ENCODE data around the gene THSD7B. TPM values are rescaled to one million over a fixed set of nuclear protein-coding genes. Genes with fewer than 3 reads are reported as not detected.

The THSD7B gene
- total and polyA plus RNA-seq, 2 experiments from 2014 or later, result not detected

GRCh38 chr2:137670111-137670510, 904.8 kb downstream of the THSD7B start:
- H3K27ac ChIP-seq, result no peak overlapping the region
- H3K36me3 ChIP-seq, result no peaks in the 10 kb centered on the region
- no peak overlapping the region for H3K4me3 ChIP-seq
- TF ChIP-seq, protein P1, sequence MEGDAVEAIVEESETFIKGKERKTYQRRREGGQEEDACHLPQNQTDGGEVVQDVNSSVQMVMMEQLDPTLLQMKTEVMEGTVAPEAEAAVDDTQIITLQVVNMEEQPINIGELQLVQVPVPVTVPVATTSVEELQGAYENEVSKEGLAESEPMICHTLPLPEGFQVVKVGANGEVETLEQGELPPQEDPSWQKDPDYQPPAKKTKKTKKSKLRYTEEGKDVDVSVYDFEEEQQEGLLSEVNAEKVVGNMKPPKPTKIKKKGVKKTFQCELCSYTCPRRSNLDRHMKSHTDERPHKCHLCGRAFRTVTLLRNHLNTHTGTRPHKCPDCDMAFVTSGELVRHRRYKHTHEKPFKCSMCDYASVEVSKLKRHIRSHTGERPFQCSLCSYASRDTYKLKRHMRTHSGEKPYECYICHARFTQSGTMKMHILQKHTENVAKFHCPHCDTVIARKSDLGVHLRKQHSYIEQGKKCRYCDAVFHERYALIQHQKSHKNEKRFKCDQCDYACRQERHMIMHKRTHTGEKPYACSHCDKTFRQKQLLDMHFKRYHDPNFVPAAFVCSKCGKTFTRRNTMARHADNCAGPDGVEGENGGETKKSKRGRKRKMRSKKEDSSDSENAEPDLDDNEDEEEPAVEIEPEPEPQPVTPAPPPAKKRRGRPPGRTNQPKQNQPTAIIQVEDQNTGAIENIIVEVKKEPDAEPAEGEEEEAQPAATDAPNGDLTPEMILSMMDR (IDR thresholded peaks at IDR 0.05; ENCODE audit: low read depth, low read length), result no peak
- no peaks in the 10 kb centered on the region for H3K4me1 ChIP-seq (ENCODE audit: low read depth)
- no peaks in the 10 kb centered on the region for H3K27me3 ChIP-seq
- no peaks in the 10 kb centered on the region for H3K9me3 ChIP-seq (ENCODE audit: low read depth)
- no peak for DNase-seq (ENCODE audit: low read depth in 1 of 2, low spot score in 1 of 2)

DNA sequence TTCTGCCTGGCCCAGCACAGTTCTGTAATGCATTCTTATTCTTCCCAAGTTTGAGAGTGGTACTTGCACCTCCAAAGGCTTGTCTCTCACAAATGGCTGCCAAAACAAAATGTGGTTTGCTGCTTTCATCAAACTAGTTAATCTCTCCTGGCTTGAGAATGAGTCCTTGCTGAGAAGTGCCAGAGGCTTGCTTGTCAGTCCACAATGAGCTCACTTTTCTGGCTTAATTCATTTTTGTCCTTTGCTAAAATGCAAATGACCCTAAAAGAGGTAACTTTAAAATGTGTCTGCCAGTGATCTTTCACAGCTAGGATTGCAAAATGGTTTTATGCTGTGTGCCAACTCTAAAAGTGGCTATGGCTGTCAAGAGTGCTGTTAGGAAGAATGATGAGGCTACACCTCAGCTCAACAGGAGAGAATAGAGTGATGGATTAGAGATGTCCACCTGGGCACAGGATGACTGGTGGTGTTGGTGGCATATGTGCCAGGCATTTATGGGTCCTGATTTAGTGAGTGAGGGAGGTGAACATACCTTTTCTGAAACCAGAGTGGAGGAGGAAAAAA, 907.7 kb downstream of the THSD7B start:
- DNase-seq (ENCODE audit: low read depth in 1 of 2, low spot score in 1 of 2), result no peak
- Histone ChIP-seq H3K4me3 (no peak overlapping the region), H3K27me3 (no peaks in the 10 kb centered on the region), H3K36me3 (no peaks in the 10 kb centered on the region), H3K9me3 (ENCODE audit: low read depth) (no peaks in the 10 kb centered on the region), H3K4me1 (ENCODE audit: low read depth) (no peaks in the 10 kb centered on the region), H3K27ac (no peak overlapping the region)
- TF ChIP-seq, protein P1 (IDR thresholded peaks at IDR 0.05; ENCODE audit: low read depth, low read length), result no peak

DNA sequence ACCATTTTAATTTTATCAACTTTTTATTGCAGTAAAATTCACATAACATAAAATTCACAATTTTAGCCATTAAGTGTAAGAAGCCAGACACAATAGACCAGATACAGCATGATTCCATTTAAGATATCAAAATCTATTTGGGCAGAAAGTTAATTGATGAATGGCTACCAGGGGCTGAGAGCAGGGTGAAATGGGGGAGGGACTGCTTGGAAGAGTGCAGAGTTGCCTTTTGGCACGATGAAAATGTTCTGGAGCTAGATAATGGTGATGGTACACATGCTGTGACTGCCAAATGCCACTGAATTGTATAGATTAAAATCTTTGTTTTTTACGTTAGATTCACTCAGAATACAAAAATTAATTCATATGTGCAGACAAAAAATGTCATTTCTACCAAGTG, 909.6 kb downstream of the THSD7B start:
- no peaks in the 10 kb centered on the region for H3K4me1 ChIP-seq (ENCODE audit: low read depth)
- no peaks in the 10 kb centered on the region for H3K36me3 ChIP-seq
- no peak for DNase-seq (ENCODE audit: low read depth in 1 of 2, low spot score in 1 of 2)
- TF ChIP-seq, protein P1 (IDR thresholded peaks at IDR 0.05; ENCODE audit: low read depth, low read length), result no peak
- H3K27me3 ChIP-seq, result no peaks in the 10 kb centered on the region
- no peaks in the 10 kb centered on the region for H3K9me3 ChIP-seq (ENCODE audit: low read depth)
- no peak overlapping the region for H3K27ac ChIP-seq
- no peak overlapping the region for H3K4me3 ChIP-seq

GRCh38 chr2:137675584-137676327, 910.4 kb downstream of the THSD7B start:
- TF ChIP-seq, protein P1 (IDR thresholded peaks at IDR 0.05; ENCODE audit: low read depth, low read length), result no peak
- Histone ChIP-seq H3K27me3 (no peaks in the 10 kb centered on the region), H3K9me3 (ENCODE audit: low read depth) (no peaks in the 10 kb centered on the region), H3K4me3 (no peak overlapping the region), H3K4me1 (ENCODE audit: low read depth) (no peaks in the 10 kb centered on the region), H3K36me3 (no peaks in the 10 kb centered on the region), H3K27ac (no peak overlapping the region)
- no peak for DNase-seq (ENCODE audit: low read depth in 1 of 2, low spot score in 1 of 2)

DNA sequence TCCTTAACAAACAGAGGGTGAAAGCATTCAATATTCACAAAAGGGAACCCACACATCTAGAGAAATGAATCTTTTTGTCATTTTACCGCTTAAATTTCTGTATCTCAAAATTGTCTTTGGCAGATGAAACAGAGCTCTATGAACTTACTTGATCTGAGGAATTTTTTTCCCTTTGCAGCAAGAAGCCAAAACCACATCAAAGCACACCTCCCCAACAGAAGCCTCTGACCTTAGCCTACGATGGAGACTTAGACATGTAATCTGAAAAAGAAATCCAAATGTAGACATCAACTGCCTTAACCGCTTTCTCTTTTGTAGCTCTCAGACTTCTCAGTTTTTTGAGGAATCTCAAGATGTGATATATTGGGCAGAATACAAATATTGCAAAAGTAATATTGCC, 911.0 kb downstream of the THSD7B start:
- H3K36me3 ChIP-seq, result no peaks in the 10 kb centered on the region
- no peaks in the 10 kb centered on the region for H3K9me3 ChIP-seq (ENCODE audit: low read depth)
- TF ChIP-seq, protein P1 (IDR thresholded peaks at IDR 0.05; ENCODE audit: low read depth, low read length), result no peak
- no peak for DNase-seq (ENCODE audit: low read depth in 1 of 2, low spot score in 1 of 2)
- no peaks in the 10 kb centered on the region for H3K27me3 ChIP-seq
- H3K27ac ChIP-seq, result no peak overlapping the region
- no peak overlapping the region for H3K4me3 ChIP-seq
- H3K4me1 ChIP-seq (ENCODE audit: low read depth), result no peaks in the 10 kb centered on the region
